ENCODE measurements around the gene LIPG. TPM values are rescaled to one million over a fixed set of nuclear protein-coding genes. Genes with fewer than 3 reads are reported as not detected.

LIPG gene
- 32.9 and 50.4 TPM in 2 replicates for total RNA-seq

DNA sequence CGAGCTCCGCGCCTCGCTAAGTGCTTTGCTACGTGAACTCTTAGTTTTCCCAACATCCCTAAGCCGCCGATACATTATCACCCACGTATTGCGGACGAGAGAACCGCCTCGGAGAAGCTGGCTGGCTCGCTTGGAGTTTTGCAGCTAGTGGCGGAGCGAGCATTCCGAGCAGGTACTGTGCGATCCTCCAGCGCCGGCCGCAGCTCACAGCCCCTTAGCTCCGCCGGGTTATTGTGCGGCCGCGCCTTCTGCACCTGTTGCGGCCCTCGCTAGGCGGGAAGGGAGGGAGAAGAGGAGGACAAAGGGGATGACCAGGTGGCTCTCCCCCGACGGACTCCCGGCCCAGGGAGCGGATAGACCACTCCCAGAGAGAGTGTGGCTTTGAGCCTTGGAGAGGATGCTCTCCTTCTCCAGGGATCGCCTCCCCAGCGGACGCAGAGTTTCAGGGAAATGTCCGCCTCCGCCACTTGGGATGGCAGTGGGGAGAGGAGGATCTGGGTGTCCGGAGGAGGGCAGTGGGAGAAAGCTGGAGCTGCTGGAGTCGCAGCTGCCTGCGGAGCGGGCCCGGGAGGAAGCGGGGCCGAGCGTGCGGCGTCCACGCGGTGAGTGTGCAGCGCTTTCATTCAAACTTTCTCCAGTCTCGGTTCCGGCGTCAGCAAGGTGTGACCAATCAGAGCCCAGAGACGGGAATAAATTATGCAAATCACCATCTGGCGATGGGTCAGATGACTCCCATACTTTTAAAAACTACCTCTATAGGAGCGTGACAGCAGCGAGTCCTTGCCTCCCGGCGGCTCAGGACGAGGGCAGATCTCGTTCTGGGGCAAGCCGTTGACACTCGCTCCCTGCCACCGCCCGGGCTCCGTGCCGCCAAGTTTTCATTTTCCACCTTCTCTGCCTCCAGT, at the start of gene LIPG:
Gene LIPG, plus strand, starts transcription at position 769 of the 905 bp plus-strand sequence. CDS start 252 bp downstream, outside the sequence.

Other genes starting within 250 kb of the LIPG start
- gene DYM, start 101.4 kb upstream of the LIPG start, total RNA-seq, result 44.2 and 57.2 TPM in 2 replicates
- gene C18orf32, start 74.8 kb upstream of the LIPG start, total RNA-seq, result 33.2 and 42.6 TPM in 2 replicates
- gene RPL17, start 69.6 kb upstream of the LIPG start, total RNA-seq, result 2,212 and 2,292 TPM in 2 replicates

Measured in cardiac atrium fibroblast (primary cell).